Measurements from ENCODE around the gene MTCL1. TPM values are rescaled to one million over a fixed set of nuclear protein-coding genes. Genes with fewer than 3 reads are reported as not detected.

Gene MTCL1
- total RNA-seq, 2 donors from 2014 or later, result 4.1 to 17.2 TPM

DNA sequence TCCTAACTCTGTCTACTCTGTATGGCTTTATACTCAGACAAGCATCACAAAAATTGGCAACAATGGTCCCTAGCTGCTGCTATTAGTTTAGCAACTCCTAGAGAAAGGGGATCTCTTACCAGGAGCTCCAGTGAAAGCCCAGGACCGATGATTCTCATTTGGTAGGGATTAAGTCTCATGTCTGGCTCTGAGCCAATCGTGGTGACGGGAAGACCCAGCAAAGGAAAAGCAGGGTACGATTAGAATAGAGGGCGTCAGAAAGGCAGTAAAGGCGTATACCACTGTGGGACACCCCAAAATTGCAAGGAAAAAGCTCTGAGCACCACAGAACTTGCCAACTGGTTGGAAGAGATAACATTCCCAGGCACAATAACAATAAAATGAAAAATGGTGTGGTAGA lies 129.5 kb downstream of the MTCL1 start:
- intact Hi-C loops (cut with DNase I, micrococcal nuclease), result no loop called here
- no peak for ATAC-seq
- DNase-seq, result no peak

DNA sequence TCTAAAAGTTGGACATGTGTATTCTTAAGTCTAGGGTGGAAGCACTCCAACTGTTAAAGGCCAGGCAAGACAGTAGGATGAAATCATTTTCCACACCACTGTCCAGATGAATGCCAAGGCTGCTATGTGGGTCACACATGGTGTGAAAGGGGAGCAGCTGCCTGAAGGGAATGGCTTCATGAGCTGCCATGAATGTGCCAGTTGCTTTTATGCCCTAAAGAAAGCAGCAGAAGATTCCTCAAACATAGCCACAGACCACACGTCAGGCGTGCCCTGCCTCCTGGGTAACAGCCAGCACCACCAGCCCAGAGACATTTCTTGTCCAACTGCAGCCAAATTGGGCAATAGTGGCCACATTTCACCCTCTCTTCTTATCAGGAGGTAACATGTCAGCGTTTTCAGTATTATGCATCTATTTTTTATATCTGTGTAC lies 130.2 kb downstream of the MTCL1 start:
- DNase-seq, result no peak
- intact Hi-C loops (cut with DNase I, micrococcal nuclease), result no loop called here
- ATAC-seq, result no peak

DNA sequence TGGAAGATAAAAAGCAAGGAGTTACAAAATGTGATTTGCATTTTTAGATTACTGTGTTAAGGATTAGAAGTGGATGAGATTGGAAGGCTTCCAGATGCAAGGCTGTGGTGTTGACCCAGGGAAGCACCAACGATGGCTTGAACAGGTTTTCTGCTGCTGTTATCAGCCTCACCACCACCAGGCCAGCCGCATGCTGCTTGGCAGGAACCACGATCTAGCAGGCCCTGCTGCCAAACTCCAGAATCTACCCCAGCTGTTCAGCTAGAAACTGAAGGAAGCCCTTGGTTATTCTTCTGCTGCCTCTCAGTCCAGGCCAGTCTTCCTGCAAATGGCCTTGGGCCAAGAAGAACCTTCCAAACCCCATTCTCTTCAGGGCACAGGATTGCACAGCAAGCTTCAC lies 133.9 kb downstream of the MTCL1 start:
- no peak for ATAC-seq

DNA sequence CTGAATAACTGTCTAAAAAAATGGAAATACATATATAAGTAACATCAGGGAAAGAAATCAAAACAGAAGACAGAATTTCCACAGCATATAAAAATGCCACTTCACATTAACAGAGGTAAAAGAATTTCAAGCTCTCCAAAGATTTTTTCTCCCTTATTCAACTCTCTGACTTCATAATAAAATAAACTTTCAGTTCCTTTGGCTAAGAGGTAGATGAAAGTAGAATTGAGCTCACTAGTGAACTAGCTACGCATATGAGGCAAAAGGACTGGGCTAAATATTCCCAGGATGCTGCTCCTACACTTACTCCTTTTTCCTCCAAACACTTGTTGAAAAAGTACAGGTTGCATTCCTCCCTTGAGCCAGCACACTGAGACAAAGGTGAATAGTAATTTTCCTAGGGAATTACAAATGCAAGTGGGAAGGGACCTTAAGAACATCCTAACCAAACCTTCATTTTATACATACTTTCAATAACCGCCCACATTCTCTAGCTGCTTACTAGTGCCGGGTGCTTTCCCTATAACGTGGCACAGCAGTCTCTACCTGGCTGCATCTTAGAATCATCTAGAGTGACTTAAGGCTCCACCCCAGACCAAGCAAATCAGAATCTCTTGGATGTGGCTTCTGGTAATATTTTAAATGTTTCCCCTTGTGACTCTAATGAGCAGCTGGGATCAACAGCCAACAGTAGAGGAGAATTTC lies 136.6 kb downstream of the MTCL1 start:
- no peak for DNase-seq
- no peak for ATAC-seq
- intact Hi-C loops (cut with DNase I, micrococcal nuclease), result no loop called here

More for the DNA sequence above, 133.9 kb downstream of the MTCL1 start:
- no peak for DNase-seq
- intact Hi-C loops (cut with DNase I, micrococcal nuclease), result no loop called here

DNA sequence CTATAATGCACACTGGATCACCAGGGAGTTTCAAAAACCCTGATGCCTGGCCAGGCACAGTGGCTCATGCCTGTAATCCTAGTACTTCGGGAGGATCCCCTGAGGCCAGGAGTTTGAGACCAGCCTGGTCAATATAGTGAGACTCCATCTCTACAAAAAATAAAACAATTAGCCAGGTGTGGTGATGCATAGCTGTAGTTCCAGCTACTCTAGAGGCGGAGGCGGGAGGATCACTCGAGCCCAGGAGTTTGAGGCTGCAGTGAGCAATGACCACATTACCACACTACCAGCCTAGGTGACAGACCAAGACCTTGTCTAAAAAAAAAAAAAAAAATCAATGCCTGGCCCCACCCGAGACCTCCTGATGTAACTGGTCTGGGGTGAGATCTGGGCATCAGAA lies 137.2 kb downstream of the MTCL1 start:
- intact Hi-C loops (cut with DNase I, micrococcal nuclease), result no loop called here
- DNase-seq (no peak), ATAC-seq (no peak)

DNA sequence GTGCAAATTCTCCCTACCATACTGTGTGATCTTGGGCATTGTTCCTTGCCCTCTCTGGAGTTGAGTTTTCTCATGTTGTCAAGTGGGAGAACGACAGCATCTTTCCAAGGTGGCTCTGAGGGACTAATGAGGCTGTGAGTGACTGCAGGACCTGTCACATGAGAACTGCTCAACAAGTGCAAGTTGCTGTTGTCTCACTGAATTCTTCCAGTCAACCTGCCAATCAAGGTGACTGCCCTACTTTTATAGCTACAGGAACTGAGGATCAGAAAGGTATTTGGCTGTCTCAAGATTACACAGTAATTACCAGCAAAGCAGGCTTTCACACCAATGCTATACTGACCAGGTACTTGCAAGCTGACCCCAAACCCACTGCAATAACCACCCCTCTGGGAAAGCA lies 137.6 kb downstream of the MTCL1 start:
- DNase-seq, result no peak
- ATAC-seq, result no peak
- intact Hi-C loops (cut with DNase I, micrococcal nuclease), result no loop called here

DNA sequence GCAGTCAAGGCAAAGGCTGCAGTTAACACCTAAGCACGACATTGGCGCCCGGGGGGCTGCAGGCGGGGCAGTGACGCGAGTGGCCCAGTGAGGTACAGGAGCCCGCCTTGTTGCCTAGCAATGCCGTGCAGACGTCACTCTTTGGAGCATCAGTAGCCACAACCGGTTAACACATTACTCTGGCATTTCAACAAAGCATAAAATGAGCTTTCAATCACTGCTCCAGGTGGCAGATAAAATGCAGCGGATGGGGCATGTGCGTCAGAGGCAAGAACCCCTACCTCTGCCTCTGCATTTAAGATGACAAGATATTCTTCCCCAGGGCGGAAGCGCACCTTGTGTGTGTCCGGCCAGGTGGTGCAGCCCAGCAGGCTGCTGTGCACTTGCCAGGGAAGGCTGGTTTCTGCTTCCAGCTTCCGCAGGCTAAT lies 139.4 kb downstream of the MTCL1 start:
- intact Hi-C loops (cut with DNase I, micrococcal nuclease), result no loop called here
- ATAC-seq, result no peak

DNA sequence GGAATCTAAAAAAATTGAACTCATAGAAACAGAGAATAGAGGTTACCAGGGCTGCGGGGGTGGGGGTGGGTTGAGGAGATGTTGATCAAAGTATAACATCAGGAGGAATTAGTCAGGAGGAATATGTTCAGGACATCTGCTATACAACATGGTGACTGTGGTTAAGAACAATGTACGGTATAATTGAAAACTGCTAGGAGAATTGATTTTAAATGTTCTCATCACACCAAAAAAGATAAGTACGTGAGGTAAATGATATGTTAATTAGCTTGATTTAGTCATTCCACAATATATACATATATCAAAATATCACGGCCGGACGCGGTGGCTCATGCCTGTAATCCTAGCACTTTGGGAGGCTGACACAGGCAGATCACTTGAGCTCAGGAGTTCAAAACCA lies 140.2 kb downstream of the MTCL1 start:
- ATAC-seq (no peak), DNase-seq (no peak)
- intact Hi-C loops (cut with DNase I, micrococcal nuclease), result no loop called here

More for the DNA sequence above, 139.4 kb downstream of the MTCL1 start:
- DNase-seq, result no peak

DNA sequence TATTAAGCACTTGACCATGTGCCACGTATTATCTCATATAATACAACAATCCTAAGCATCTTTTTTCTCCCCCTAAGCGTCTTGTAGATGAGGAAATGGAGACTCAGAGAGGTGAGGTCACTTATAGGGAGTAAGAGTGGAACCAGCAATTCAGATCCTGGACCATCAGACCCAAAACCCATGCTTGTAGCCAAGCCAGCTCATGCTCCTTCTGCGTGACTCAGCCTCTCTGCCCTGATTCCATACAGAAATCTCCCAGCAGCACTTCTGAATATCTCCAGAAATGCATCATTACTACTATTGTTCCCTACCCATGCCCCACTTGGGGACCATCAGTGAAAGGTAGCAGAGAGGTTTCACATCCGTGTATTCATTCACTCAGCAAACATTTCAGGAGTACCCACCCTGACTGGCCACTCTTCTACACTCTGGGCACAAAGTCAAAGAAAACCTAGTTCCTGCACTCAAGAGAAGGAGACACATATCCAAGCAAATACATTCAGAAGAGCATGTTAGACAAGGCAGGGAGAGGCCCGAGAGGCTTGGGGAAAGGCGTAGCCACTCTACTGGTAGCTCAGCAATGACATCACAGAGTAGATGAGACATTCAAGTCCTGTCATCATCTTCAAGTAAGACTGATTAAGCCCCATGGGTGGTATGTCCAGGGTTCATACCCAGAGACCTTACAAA lies 141.9 kb downstream of the MTCL1 start:
- intact Hi-C loops (cut with DNase I, micrococcal nuclease), result no loop called here
- DNase-seq (no peak), ATAC-seq (no peak)

DNA sequence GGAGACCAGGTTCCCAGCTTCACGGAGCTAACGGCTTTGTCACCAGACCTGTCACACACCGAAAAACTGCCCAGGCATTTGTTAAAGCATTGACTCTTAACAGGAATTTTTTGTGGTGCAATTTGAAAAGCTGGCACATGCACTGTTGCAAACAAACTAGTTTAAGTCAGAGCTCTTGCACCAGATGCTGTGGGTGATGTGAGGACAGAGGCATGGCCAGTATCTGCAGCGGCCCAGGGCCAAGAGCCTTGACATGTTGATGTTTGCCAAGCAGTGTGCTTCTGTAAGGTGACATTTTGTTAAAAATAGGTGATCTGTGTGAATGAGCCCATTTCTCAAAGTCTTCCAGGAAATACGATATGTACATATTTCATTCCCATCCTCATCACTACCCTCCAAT lies 142.5 kb downstream of the MTCL1 start:
- intact Hi-C loops (cut with DNase I, micrococcal nuclease), result no loop called here
- ATAC-seq (no peak), DNase-seq (no peak)

DNA sequence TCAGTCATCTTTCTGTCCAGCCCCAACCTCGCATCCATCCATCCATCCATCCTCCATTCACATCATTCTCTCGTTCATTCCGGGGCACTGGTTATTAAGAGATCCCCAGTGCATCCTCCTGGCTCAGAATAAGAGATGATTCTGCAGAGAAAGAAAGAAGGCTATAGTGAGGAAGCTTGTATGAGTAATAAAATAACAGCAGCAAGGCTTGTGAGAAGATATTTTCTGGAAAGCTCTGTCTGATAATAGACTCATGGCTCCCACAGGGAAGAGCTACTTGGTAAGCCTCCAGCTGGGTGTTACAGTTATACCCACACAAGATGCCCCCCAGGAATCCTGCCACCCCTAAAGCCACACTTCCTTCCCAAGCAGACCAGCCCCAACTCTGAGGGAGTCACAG lies 143.2 kb downstream of the MTCL1 start:
- DNase-seq, result no peak
- no peak for ATAC-seq
- intact Hi-C loops (cut with DNase I, micrococcal nuclease), result no loop called here

DNA sequence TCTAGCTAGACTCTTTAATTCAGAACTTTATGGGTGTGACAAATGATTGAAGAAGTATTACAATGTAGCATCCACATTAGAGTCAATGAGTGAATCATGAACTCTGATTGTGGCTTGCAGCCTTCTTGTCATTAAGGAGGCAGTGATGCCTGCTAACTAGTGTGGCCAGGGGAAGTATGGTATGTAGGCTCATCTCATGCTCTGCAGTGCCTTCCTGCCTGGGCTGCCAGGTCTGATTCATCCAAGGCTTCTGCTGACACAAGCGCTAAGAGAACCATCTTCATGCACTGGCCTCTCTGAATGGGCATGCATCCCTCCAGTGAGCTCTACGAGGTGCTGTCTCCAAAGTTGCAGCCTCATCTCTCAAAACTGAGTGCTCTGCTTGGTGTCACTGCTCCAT lies 144.3 kb downstream of the MTCL1 start:
- intact Hi-C loops (cut with DNase I, micrococcal nuclease), result no loop called here
- ATAC-seq (no peak), DNase-seq (no peak)

DNA sequence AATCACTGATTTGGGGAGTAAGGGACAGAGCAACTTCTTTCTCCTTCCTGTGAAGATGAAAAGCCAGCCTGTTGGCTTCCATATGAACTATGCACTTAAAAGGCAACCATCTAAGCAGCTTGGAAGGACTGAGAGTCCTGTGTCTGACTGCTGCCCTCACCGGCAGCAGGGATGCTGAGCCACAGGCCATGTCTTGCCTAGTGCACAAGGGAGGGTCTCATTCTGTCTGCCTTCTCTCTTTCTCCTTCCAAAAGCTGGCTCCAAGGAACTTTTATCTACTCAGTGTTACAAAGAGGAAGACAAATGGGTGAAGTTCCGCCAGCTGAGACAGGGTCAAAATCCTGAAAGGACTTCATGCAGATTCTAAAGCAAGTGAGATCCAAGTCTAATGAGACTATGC lies 146.3 kb downstream of the MTCL1 start:
- DNase-seq, result no peak
- intact Hi-C loops (cut with DNase I, micrococcal nuclease), result no loop called here
- ATAC-seq, result no peak

DNA sequence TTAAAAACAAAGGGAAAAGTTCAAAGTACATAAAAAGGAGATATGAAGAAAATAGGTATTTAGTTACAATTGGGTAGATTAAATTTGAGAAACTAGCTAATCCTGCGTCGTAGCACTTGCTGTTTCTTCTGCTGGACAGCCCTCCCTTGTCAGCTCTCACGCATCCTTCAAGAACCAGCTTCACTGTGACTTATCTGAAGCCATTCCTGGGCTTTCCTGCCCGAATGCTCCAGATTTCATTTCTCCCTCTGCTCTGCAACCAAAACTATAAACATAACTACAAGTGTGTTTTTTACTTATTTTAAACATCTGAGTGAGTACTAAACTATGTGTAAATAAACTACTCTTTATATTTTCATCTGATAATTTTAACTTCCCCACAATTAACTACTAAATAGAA lies 149.2 kb downstream of the MTCL1 start:
- intact Hi-C loops (cut with DNase I, micrococcal nuclease), result no loop called here
- DNase-seq, result no peak
- ATAC-seq, result no peak

DNA sequence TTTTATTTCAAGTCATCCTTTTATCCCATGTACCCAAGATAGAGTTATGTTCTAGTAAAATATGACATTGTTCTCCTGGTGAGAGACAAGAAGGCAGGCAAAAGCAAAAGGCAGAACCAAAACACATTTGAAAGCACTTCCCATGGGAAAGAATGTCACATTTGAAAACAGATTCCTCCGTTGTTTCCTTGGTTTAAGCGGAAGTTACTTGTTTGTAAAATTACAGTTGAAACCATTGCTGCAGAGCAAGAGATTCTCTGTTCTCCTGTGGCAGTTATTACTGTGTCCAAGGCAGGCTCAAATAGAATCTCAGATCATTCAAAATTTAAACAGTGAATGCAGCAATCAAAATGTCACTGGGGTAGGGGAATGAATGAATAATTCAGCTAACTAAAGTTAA lies 149.6 kb downstream of the MTCL1 start:
- no peak for DNase-seq
- intact Hi-C loops (cut with DNase I, micrococcal nuclease), result no loop called here
- ATAC-seq, result no peak

DNA sequence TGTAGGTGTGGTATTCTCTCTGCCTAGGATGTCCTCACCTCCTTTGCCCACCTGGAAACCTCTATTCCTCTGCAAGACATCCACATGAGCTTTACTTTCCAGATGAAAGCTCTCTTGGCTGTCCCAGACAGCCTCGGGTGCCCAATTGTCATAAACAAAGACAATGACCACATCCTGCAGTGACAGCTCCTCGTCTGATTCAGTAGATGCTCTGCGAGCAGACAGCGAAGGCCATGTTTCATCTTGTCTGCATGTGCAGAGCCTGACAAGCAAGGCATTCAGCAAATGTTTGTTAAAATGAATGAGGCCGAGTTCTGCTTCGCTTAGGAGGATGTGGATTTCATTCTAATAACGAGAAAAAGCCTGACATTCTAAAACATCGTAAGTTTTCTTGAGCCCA lies 150.9 kb downstream of the MTCL1 start:
- ATAC-seq, result no peak
- DNase-seq, result no peak
- intact Hi-C loops (cut with DNase I, micrococcal nuclease), result no loop called here

DNA sequence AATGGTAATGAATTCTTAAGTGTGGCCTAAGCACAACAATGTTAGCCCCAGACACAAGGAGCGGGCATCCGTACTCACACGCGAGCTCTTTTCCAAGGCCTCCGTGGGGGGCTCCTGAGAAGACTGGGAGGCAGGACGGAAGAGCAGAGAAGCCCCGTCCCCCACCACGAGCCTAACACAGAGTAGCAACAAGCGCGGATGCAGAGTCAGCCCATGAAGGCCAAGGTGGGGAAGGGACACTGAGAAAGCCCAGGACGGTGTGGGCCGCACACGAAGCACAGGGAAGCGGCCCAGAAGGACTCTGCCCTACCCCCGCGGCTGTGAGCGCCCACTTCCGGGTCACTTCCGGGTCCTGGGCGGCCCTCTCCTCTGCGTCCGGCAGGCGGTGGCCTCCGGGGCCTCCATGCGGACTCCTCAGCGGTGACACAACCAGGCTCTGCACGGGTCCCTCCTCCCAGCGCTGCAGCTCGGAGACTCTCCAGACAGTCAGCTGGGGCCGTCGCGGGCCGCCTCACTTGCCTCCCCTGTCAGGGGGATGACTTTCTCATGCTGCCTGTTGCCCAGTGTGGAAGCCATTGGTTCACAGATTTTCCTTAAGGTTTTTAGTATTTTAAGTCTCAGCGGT lies 151.5 kb downstream of the MTCL1 start:
- ATAC-seq (no peak), DNase-seq (no peak)
- intact Hi-C loops (cut with DNase I, micrococcal nuclease), result no loop called here

DNA sequence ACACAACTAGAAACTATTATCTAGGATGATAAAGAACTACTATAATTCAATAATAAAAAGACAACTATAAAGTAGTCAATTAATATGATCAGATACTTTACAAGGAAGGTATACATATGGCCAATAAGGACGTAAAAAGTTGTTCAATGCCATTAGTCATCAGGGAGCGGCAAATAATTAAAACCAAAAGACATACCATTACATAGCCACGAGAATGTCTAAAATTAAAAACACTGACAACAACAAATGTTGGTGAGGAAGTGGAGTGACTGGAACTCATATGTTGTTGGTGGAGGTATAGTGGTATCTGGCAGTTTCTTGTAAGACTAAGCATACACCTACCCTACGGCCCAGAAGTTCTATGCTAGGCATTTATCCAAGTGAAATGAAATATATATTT lies 152.4 kb downstream of the MTCL1 start:
- DNase-seq, result no peak
- intact Hi-C loops (cut with DNase I, micrococcal nuclease), result no loop called here
- no peak for ATAC-seq

DNA sequence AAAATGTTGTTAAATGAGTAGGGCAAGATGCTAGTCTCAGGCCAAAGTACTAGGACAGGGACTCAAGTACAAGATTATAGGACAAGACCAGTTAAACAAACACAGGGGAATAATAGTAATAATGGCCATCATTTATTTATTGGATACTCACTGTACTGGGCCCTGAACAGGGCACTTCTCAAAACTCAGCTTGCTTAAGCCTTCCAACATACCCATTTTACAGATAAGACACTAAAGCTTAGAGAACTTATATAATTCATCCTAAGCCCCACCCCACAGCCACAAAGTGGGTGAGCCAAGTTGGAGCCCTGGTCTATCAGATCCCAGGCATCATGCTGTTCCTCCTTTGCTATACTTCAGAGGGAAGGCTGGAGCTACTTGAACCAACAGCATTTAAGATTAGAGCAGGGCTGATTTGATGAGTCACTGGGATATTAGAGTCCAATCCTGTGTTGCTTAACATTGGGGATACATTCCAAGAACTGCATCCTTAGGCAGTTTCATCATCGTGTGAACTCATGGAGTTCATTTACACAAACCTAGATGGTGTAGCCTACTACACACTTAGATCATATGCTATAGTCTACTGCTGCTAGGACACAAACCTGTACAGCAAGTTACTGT lies 153.6 kb downstream of the MTCL1 start:
- DNase-seq, result no peak
- intact Hi-C loops (cut with DNase I, micrococcal nuclease), result no loop called here
- ATAC-seq, result no peak
